Fibroblast of villous mesenchyme (primary cell): ENCODE measurements around the gene SPINT4. TPM values are rescaled to one million over a fixed set of nuclear protein-coding genes. Genes with fewer than 3 reads are reported as not detected.

ENCODE experiments used
- small RNA-seq: library from RNA; depleted of rRNA; stranded (forward); fragments of <200 nt; gene quantifications from one replicate; pipeline ENCODE3, GENCODE V24; 2012
- total RNA-seq: library from RNA; depleted of rRNA; stranded (reverse); fragments of >200 nt; gene quantifications from 2 replicates; pipeline ENCODE4 v1.2.3, GENCODE V29; 2012

Gene SPINT4
- total RNA-seq, 1 donor: not detected

Small RNA genes lying within 50 kb of the gene (small RNA-seq; reads per million reads assigned to genes)
- 0.94 reads per million, percentile 7 among the genes with 10 or more reads in this experiment for gene MIR3617
- gene SPINT5P: not detected

Other genes starting within 250 kb of the SPINT4 start
- not detected in 2 replicates for gene SPINT3, start 206.7 kb upstream of the SPINT4 start, total RNA-seq
- not detected in 2 replicates for gene WFDC6, start 182.9 kb upstream of the SPINT4 start, total RNA-seq
- not detected in 2 replicates for gene EPPIN, start 174.9 kb upstream of the SPINT4 start, total RNA-seq
- gene WFDC8, start 143.1 kb upstream of the SPINT4 start, total RNA-seq: not detected in 2 replicates
- not detected in 2 replicates for gene WFDC10A, start 92.6 kb upstream of the SPINT4 start, total RNA-seq
- not detected in 2 replicates for gene WFDC9, start 91.1 kb upstream of the SPINT4 start, total RNA-seq
- not detected in 2 replicates for gene WFDC11, start 52.1 kb upstream of the SPINT4 start, total RNA-seq
- not detected in 2 replicates for gene WFDC13, start 20.3 kb upstream of the SPINT4 start, total RNA-seq
- gene WFDC10B, start 17.3 kb upstream of the SPINT4 start, total RNA-seq: not detected in 2 replicates
- gene WFDC3, start 69.5 kb downstream of the SPINT4 start, total RNA-seq: 0.43 TPM in 1 of 2 replicates, not detected in the other
- gene DNTTIP1, start 69.6 kb downstream of the SPINT4 start, total RNA-seq: 9.5 and 12.6 TPM in 2 replicates
- gene UBE2C, start 90.3 kb downstream of the SPINT4 start, total RNA-seq: 13.5 and 26.3 TPM in 2 replicates
- 0.32 and 0.43 TPM in 2 replicates for gene TNNC2, start 105.0 kb downstream of the SPINT4 start, total RNA-seq
- 50.5 and 60.9 TPM in 2 replicates for gene SNX21, start 111.5 kb downstream of the SPINT4 start, total RNA-seq
- 36.7 and 43.5 TPM in 2 replicates for gene ACOT8, start 135.0 kb downstream of the SPINT4 start, total RNA-seq
- 3.2 and 5.6 TPM in 2 replicates for gene ZSWIM3, start 135.3 kb downstream of the SPINT4 start, total RNA-seq
- 8.1 and 9.1 TPM in 2 replicates for gene ZSWIM1, start 158.9 kb downstream of the SPINT4 start, total RNA-seq
- 0.43 and 1.3 TPM in 2 replicates for gene SPATA25, start 165.3 kb downstream of the SPINT4 start, total RNA-seq
- gene NEURL2, start 168.9 kb downstream of the SPINT4 start, total RNA-seq: 3.9 and 5.2 TPM in 2 replicates
- gene CTSA, start 169.0 kb downstream of the SPINT4 start, total RNA-seq: 60.9 and 61.3 TPM in 2 replicates
- 10.4 and 14.8 TPM in 2 replicates for gene PLTP, start 189.8 kb downstream of the SPINT4 start, total RNA-seq
- gene PCIF1, start 212.3 kb downstream of the SPINT4 start, total RNA-seq: 9.1 and 15.8 TPM in 2 replicates
- gene ZNF335, start 249.9 kb downstream of the SPINT4 start, total RNA-seq: 17.7 and 19.6 TPM in 2 replicates